ENCODE measurements around the gene MRGPRD.

MRGPRD gene

GRCh38 chr11:68948935-68949334 lies 31.9 kb downstream of the MRGPRD start:
- no peaks in the 10 kb centered on the region for H3K36me3 ChIP-seq (ENCODE audit: control insufficient read depth in 2 of 2, insufficient read depth in 2 of 2, low read length in 2 of 2)
- H3K9me3 ChIP-seq (ENCODE audit: control insufficient read depth in 2 of 2, low read length in 2 of 2) = no peaks in the 10 kb centered on the region
- H3K4me3 ChIP-seq (ENCODE audit: low read length in 2 of 2) = no peak overlapping the region
- peaks cover 4 to 5% of the 10 kb centered on the region in 2 donors for H3K4me1 ChIP-seq (ENCODE audit: control insufficient read depth in 2 of 2, insufficient read depth in 2 of 2, low read length in 2 of 2)
- H3K27ac ChIP-seq (ENCODE audit: low read depth in 2 of 2, low read length in 2 of 2) = no peak overlapping the region
- no peak overlapping the region for H3K9ac ChIP-seq (ENCODE audit: low read depth in 1 of 2, low read length in 2 of 2)
- H3K27me3 ChIP-seq (ENCODE audit: control insufficient read depth in 2 of 2, insufficient read depth in 2 of 2, low read length in 2 of 2) = no peaks in the 10 kb centered on the region

- Histone ChIP-seq H3K9me3 (ENCODE audit: control insufficient read depth in 2 of 2, low read length in 2 of 2) (no peaks in the 10 kb centered on the region), H3K9ac (ENCODE audit: low read depth in 1 of 2, low read length in 2 of 2) (no peak overlapping the region), H3K27me3 (ENCODE audit: control insufficient read depth in 2 of 2, insufficient read depth in 2 of 2, low read length in 2 of 2) (no peaks in the 10 kb centered on the region), H3K4me1 (ENCODE audit: control insufficient read depth in 2 of 2, insufficient read depth in 2 of 2, low read length in 2 of 2) (peaks cover 4 to 5% of the 10 kb centered on the region in 2 donors), H3K36me3 (ENCODE audit: control insufficient read depth in 2 of 2, insufficient read depth in 2 of 2, low read length in 2 of 2) (no peaks in the 10 kb centered on the region), H3K4me3 (ENCODE audit: low read length in 2 of 2) (no peak overlapping the region), H3K27ac (ENCODE audit: low read depth in 2 of 2, low read length in 2 of 2) (no peak overlapping the region)
Measured at GRCh38 chr11:68948496-68948895, 32.3 kb downstream of the MRGPRD start.

- H3K4me1 ChIP-seq (ENCODE audit: control insufficient read depth in 2 of 2, insufficient read depth in 2 of 2, low read length in 2 of 2) = peaks cover 6 to 9% of the 10 kb centered on the region in 2 donors
- no peaks in the 10 kb centered on the region for H3K27me3 ChIP-seq (ENCODE audit: control insufficient read depth in 2 of 2, insufficient read depth in 2 of 2, low read length in 2 of 2)
Measured at GRCh38 chr11:68947151-68947550, 33.6 kb downstream of the MRGPRD start.

GRCh38 chr11:68946416-68947090 lies 34.2 kb downstream of the MRGPRD start:
- Histone ChIP-seq H3K36me3 (ENCODE audit: control insufficient read depth in 2 of 2, insufficient read depth in 2 of 2, low read length in 2 of 2) (no peaks in the 10 kb centered on the region), H3K4me1 (ENCODE audit: control insufficient read depth in 2 of 2, insufficient read depth in 2 of 2, low read length in 2 of 2) (peaks cover 6 to 9% of the 10 kb centered on the region in 2 donors), H3K4me3 (ENCODE audit: low read length in 2 of 2) (no peak overlapping the region), H3K9me3 (ENCODE audit: control insufficient read depth in 2 of 2, low read length in 2 of 2) (no peaks in the 10 kb centered on the region), H3K9ac (ENCODE audit: low read depth in 1 of 2, low read length in 2 of 2) (no peak overlapping the region), H3K27me3 (ENCODE audit: control insufficient read depth in 2 of 2, insufficient read depth in 2 of 2, low read length in 2 of 2) (no peaks in the 10 kb centered on the region), H3K27ac (ENCODE audit: low read depth in 2 of 2, low read length in 2 of 2) (peak overlapping the region in 1 of 2 donors; percentile 56)

More at GRCh38 chr11:68947151-68947550, 33.6 kb downstream of the MRGPRD start:
- Histone ChIP-seq H3K9ac (ENCODE audit: low read depth in 1 of 2, low read length in 2 of 2) (no peak overlapping the region), H3K9me3 (ENCODE audit: control insufficient read depth in 2 of 2, low read length in 2 of 2) (no peaks in the 10 kb centered on the region), H3K27ac (ENCODE audit: low read depth in 2 of 2, low read length in 2 of 2) (peak overlapping the region in 1 of 2 donors; percentile 56), H3K4me3 (ENCODE audit: low read length in 2 of 2) (no peak overlapping the region), H3K36me3 (ENCODE audit: control insufficient read depth in 2 of 2, insufficient read depth in 2 of 2, low read length in 2 of 2) (no peaks in the 10 kb centered on the region)

GRCh38 chr11:68942751-68943271 lies 38.0 kb downstream of the MRGPRD start:
- no peak overlapping the region for H3K4me3 ChIP-seq (ENCODE audit: low read length in 2 of 2)
- H3K9me3 ChIP-seq (ENCODE audit: control insufficient read depth in 2 of 2, low read length in 2 of 2) = no peaks in the 10 kb centered on the region
- H3K27ac ChIP-seq (ENCODE audit: low read depth in 2 of 2, low read length in 2 of 2) = peak overlapping the region; percentile 70 to 71
- no peaks in the 10 kb centered on the region for H3K27me3 ChIP-seq (ENCODE audit: control insufficient read depth in 2 of 2, insufficient read depth in 2 of 2, low read length in 2 of 2)
- peaks cover 6 to 9% of the 10 kb centered on the region in 2 donors for H3K4me1 ChIP-seq (ENCODE audit: control insufficient read depth in 2 of 2, insufficient read depth in 2 of 2, low read length in 2 of 2)
- no peak overlapping the region for H3K9ac ChIP-seq (ENCODE audit: low read depth in 1 of 2, low read length in 2 of 2)
- peaks cover 16 to 21% of the 10 kb centered on the region in 2 donors for H3K36me3 ChIP-seq (ENCODE audit: control insufficient read depth in 2 of 2, insufficient read depth in 2 of 2, low read length in 2 of 2)

- Histone ChIP-seq H3K36me3 (ENCODE audit: control insufficient read depth in 2 of 2, insufficient read depth in 2 of 2, low read length in 2 of 2) (peaks cover 22 to 28% of the 10 kb centered on the region in 2 donors), H3K9ac (ENCODE audit: low read depth in 1 of 2, low read length in 2 of 2) (no peak overlapping the region), H3K4me1 (ENCODE audit: control insufficient read depth in 2 of 2, insufficient read depth in 2 of 2, low read length in 2 of 2) (peaks cover 6 to 9% of the 10 kb centered on the region in 2 donors), H3K27ac (ENCODE audit: low read depth in 2 of 2, low read length in 2 of 2) (peak overlapping the region; percentile 70 to 71), H3K4me3 (ENCODE audit: low read length in 2 of 2) (no peak overlapping the region), H3K27me3 (ENCODE audit: control insufficient read depth in 2 of 2, insufficient read depth in 2 of 2, low read length in 2 of 2) (no peaks in the 10 kb centered on the region), H3K9me3 (ENCODE audit: control insufficient read depth in 2 of 2, low read length in 2 of 2) (no peaks in the 10 kb centered on the region)
Measured at GRCh38 chr11:68942095-68942620, 38.6 kb downstream of the MRGPRD start.

- Histone ChIP-seq H3K4me3 (ENCODE audit: low read length in 2 of 2) (no peak overlapping the region), H3K4me1 (ENCODE audit: control insufficient read depth in 2 of 2, insufficient read depth in 2 of 2, low read length in 2 of 2) (peaks cover 3 to 4% of the 10 kb centered on the region in 2 donors), H3K9me3 (ENCODE audit: control insufficient read depth in 2 of 2, low read length in 2 of 2) (no peaks in the 10 kb centered on the region), H3K9ac (ENCODE audit: low read depth in 1 of 2, low read length in 2 of 2) (no peak overlapping the region), H3K27me3 (ENCODE audit: control insufficient read depth in 2 of 2, insufficient read depth in 2 of 2, low read length in 2 of 2) (no peaks in the 10 kb centered on the region), H3K27ac (ENCODE audit: low read depth in 2 of 2, low read length in 2 of 2) (peak overlapping the region in 1 of 2 donors; percentile 71), H3K36me3 (ENCODE audit: control insufficient read depth in 2 of 2, insufficient read depth in 2 of 2, low read length in 2 of 2) (peaks cover 29 to 33% of the 10 kb centered on the region in 2 donors)
Measured at GRCh38 chr11:68941324-68942094, 39.3 kb downstream of the MRGPRD start.

GRCh38 chr11:68940651-68941323 lies 40.0 kb downstream of the MRGPRD start:
- H3K9ac ChIP-seq (ENCODE audit: low read depth in 1 of 2, low read length in 2 of 2) = no peak overlapping the region
- H3K27ac ChIP-seq (ENCODE audit: low read depth in 2 of 2, low read length in 2 of 2) = no peak overlapping the region
- no peaks in the 10 kb centered on the region for H3K9me3 ChIP-seq (ENCODE audit: control insufficient read depth in 2 of 2, low read length in 2 of 2)
- H3K36me3 ChIP-seq (ENCODE audit: control insufficient read depth in 2 of 2, insufficient read depth in 2 of 2, low read length in 2 of 2) = peaks cover 36 to 37% of the 10 kb centered on the region in 2 donors
- H3K27me3 ChIP-seq (ENCODE audit: control insufficient read depth in 2 of 2, insufficient read depth in 2 of 2, low read length in 2 of 2) = no peaks in the 10 kb centered on the region
- H3K4me3 ChIP-seq (ENCODE audit: low read length in 2 of 2) = no peak overlapping the region
- H3K4me1 ChIP-seq (ENCODE audit: control insufficient read depth in 2 of 2, insufficient read depth in 2 of 2, low read length in 2 of 2) = peaks cover 2 to 4% of the 10 kb centered on the region in 2 donors

- Histone ChIP-seq H3K27me3 (ENCODE audit: control insufficient read depth in 2 of 2, insufficient read depth in 2 of 2, low read length in 2 of 2) (no peaks in the 10 kb centered on the region), H3K9me3 (ENCODE audit: control insufficient read depth in 2 of 2, low read length in 2 of 2) (no peaks in the 10 kb centered on the region), H3K9ac (ENCODE audit: low read depth in 1 of 2, low read length in 2 of 2) (no peak overlapping the region), H3K4me3 (ENCODE audit: low read length in 2 of 2) (no peak overlapping the region), H3K27ac (ENCODE audit: low read depth in 2 of 2, low read length in 2 of 2) (no peak overlapping the region), H3K4me1 (ENCODE audit: control insufficient read depth in 2 of 2, insufficient read depth in 2 of 2, low read length in 2 of 2) (peaks cover 2 to 4% of the 10 kb centered on the region in 2 donors), H3K36me3 (ENCODE audit: control insufficient read depth in 2 of 2, insufficient read depth in 2 of 2, low read length in 2 of 2) (peaks cover 41 to 45% of the 10 kb centered on the region in 2 donors)
Measured at GRCh38 chr11:68939583-68940555, 40.9 kb downstream of the MRGPRD start.
